Measurements from ENCODE around the gene CXCL8.

DNA sequence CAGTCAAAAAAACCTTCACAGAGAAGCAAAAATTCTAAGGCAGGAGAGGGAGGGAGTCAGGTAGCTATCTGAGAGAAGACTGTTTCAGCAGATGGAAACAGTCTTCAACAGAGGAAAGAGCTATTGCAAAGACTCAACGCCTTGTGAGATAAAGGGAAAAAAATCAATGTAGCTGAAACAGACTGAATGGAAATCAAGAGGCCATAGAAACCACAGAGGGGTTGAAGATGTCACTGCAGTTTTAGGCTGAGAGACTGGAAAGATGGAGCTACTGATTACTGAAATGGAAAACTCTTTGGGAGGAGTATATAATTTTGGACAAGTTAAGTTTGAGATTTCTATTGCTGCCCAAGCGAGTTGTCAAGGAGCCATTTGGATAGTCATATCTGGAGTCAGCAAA lies 28.4 kb upstream of the CXCL8 start:
- TF ChIP-seq, protein P1, sequence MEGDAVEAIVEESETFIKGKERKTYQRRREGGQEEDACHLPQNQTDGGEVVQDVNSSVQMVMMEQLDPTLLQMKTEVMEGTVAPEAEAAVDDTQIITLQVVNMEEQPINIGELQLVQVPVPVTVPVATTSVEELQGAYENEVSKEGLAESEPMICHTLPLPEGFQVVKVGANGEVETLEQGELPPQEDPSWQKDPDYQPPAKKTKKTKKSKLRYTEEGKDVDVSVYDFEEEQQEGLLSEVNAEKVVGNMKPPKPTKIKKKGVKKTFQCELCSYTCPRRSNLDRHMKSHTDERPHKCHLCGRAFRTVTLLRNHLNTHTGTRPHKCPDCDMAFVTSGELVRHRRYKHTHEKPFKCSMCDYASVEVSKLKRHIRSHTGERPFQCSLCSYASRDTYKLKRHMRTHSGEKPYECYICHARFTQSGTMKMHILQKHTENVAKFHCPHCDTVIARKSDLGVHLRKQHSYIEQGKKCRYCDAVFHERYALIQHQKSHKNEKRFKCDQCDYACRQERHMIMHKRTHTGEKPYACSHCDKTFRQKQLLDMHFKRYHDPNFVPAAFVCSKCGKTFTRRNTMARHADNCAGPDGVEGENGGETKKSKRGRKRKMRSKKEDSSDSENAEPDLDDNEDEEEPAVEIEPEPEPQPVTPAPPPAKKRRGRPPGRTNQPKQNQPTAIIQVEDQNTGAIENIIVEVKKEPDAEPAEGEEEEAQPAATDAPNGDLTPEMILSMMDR (IDR thresholded peaks at IDR 0.05; ENCODE audit: control extremely low read depth in 1 of 3, insufficient read depth in 1 of 3, low read depth in 1 of 3, low read length in 3 of 3), result no peak
- no peak for TF ChIP-seq HDAC6 (IDR thresholded peaks at IDR 0.05; ENCODE audit: low read depth, low read length)
- no peak for TF ChIP-seq RNF2 (IDR thresholded peaks at IDR 0.05; ENCODE audit: borderline replicate concordance, low read depth, low read length, missing control alignments, poor library complexity, severe bottlenecking)
- TF ChIP-seq JUND (IDR thresholded peaks at IDR 0.05; ENCODE audit: low read length), result no peak

Data from H1 (cell line).